ENCODE results near the gene SLC16A12. TPM values are rescaled to one million over a fixed set of nuclear protein-coding genes. Genes with fewer than 3 reads are reported as not detected.

Gene SLC16A12
- total and polyA plus RNA-seq, 2 of the 8 experiments (the other 6 are each of a cell fraction or from before 2014, with no cell fraction given), result 1.6 to 1.9 TPM

DNA sequence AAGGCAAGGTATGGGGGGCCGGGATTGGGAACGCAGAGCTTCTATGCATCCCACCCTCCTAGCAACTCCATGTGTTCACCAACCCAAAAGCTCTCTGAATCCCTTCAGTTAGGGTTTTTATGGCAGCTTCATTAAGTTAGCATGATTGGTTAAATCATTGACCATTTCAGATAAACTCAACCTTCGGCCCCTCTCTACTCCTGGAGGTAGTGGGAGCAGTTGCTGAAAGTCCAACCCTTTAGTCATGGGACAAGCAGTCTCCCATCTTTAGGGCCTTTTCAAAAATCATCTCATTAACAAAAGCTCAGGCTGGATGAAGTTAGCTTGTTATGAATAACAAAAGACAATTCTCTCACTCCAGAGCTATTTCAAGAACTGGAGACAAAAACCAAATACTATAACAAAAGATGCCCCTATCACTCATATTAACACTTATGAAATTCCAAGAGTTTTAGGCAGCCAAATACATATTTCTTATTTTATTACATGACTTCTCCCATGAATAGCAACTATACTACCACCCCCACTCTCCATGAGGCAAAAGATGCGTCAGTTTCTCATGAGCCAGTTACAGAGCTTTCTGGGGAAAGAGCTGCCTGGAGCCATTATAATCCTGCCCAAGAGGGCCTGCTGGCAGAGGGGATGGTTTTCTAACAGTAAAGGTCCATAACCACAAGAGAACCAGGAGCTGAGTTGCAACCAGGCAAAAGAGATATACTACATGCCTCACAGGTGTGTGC lies 44.6 kb downstream of the SLC16A12 start:
- H3K9ac ChIP-seq (replicated peaks in 1 of 4; ENCODE audit: extremely low read depth in 1 of 4, low read depth in 3 of 4, low read length in 3 of 4), result no peak overlapping the region
- H3K4me3 ChIP-seq (ENCODE audit: extremely low read depth in 1 of 4, insufficient read depth in 2 of 4, low read depth in 3 of 4, low read length in 4 of 4), result no peak overlapping the region
- H3K23me2 ChIP-seq (ENCODE audit: low read depth, low read length), result no peaks in the 10 kb centered on the region
- no peak overlapping the region for H3K18ac ChIP-seq (ENCODE audit: extremely low read depth, low read length)
- no peak overlapping the region for H2BK5ac ChIP-seq (ENCODE audit: low read depth, low read length)
- H3K23ac ChIP-seq (ENCODE audit: insufficient read length), result no peak overlapping the region
- no peak overlapping the region for H3K27ac ChIP-seq (ENCODE audit: low read depth, low read length)
- H2BK12ac ChIP-seq (ENCODE audit: low read depth, low read length), result no peak overlapping the region; the same call in 1 of the 2 replicates
- ChIA-PET POLR2A (ENCODE audit: partially characterized antibody) (interaction anchor here (0.6 to 1.7 kb wide), 4 partner anchors 8 to 1224 kb away, joined by 3 to 4 read pairs (median 4); no protein-coding TSS in a partner anchor), CTCF (ENCODE audit: partially characterized antibody) (interaction anchor here (0.7 to 1.7 kb wide), 6 partner anchors 11 to 74 kb away, joined by 3 to 4 read pairs (median 3); no protein-coding TSS in a partner anchor)
- peak; percentile 13 for FAIRE-seq
- no peak overlapping the region for H4K5ac ChIP-seq (ENCODE audit: insufficient read length, low read depth, low read length)
- no peaks in the 10 kb centered on the region for H3K79me2 ChIP-seq (ENCODE audit: control insufficient read depth in 1 of 2, insufficient read depth in 2 of 2, low read length in 2 of 2)
- H3K56ac ChIP-seq (replicated peaks; ENCODE audit: insufficient read length, low read depth, low read length), result no peak overlapping the region
- H2AFZ ChIP-seq (ENCODE audit: low read length), result no peak overlapping the region
- H3K4me1 ChIP-seq (replicated peaks in 1 of 4; ENCODE audit: control insufficient read depth in 3 of 4, insufficient read depth in 4 of 4, low read length in 3 of 4), result peaks cover 0 to 10% (median 1%) of the 10 kb centered on the region in 4 experiments; a peak in 2 of 7 replicates
- no peak overlapping the region for H2BK120ac ChIP-seq (replicated peaks; ENCODE audit: low read depth, low read length)
- H3K36me3 ChIP-seq (ENCODE audit: control insufficient read depth in 2 of 4, insufficient read depth in 4 of 4, low read length in 3 of 4), result no peaks in the 10 kb centered on the region
- no peak overlapping the region for H2BK20ac ChIP-seq (ENCODE audit: low read length)
- DNase-seq (ENCODE audit: low read depth in 1 of 2, low spot score in 2 of 2), result no peak
- no peak overlapping the region for H3K14ac ChIP-seq (ENCODE audit: insufficient read length)
- H4K20me1 ChIP-seq (replicated peaks in 1 of 2; ENCODE audit: control insufficient read depth in 1 of 2, insufficient read depth in 2 of 2, low read length in 2 of 2), result no peaks in the 10 kb centered on the region
- peaks cover 0 to 2% (median 0%) of the 10 kb centered on the region in 4 experiments; a peak in 1 of 7 replicates for H3K27me3 ChIP-seq (replicated peaks in 1 of 4; ENCODE audit: control insufficient read depth in 3 of 4, extremely low read depth in 1 of 4, insufficient read depth in 3 of 4, low read length in 3 of 4)
- no peaks in the 10 kb centered on the region for H3K9me3 ChIP-seq (ENCODE audit: insufficient read depth in 2 of 2, low read depth in 1 of 2, low read length in 1 of 2)
- H3K79me1 ChIP-seq (ENCODE audit: low read depth, low read length), result no peaks in the 10 kb centered on the region
- no peak overlapping the region for H2BK15ac ChIP-seq (ENCODE audit: low read length)
- H3K4me2 ChIP-seq (ENCODE audit: insufficient read depth in 1 of 2, low read depth in 2 of 2, low read length in 2 of 2), result peak overlapping the region in 1 of 2 experiments; percentile 39; a peak in 1 of 4 replicates
- H2AK5ac ChIP-seq (ENCODE audit: low read depth, low read length), result no peak overlapping the region
- 85% methylated on average over 4 of the region's 4 CpGs; no CpG with 5 or more reads in 1 of the 2 experiments for WGBS, 2 experiments (ENCODE audit: extremely low coverage in 1 of 2, insufficient coverage in 1 of 2, insufficient read length in 1 of 2, insufficient replicate concordance in 2 of 2, low coverage in 1 of 2, low lambda C conversion rate in 2 of 2, missing lambda C conversion rate in 1 of 2)
- no peak overlapping the region for H3K4ac ChIP-seq (replicated peaks; ENCODE audit: insufficient read length, low read depth, low read length)
- no peak overlapping the region for H4K8ac ChIP-seq (ENCODE audit: extremely low read depth, insufficient read depth, low read length)
- no peak overlapping the region for H4K91ac ChIP-seq (replicated peaks; ENCODE audit: insufficient read length, low read length)
- TF ChIP-seq KDM5A (IDR thresholded peaks at IDR 0.05; ENCODE audit: low read length) (no peak), CTBP2 (IDR thresholded peaks at IDR 0.05; ENCODE audit: borderline replicate concordance, insufficient read depth, insufficient read length, low read length) (no peak), TEAD4 (IDR thresholded peaks at IDR 0.05; ENCODE audit: low read depth, low read length) (no peak), CBX5 (IDR thresholded peaks at IDR 0.05; ENCODE audit: low read depth, low read length) (no peak), KDM4A (IDR thresholded peaks at IDR 0.05; ENCODE audit: low read depth, low read length, severe bottlenecking) (no peak), TAF1 (IDR thresholded peaks at IDR 0.05; ENCODE audit: low read depth, low read length) (no peak), ZNF274 (IDR thresholded peaks at IDR 0.05; ENCODE audit: borderline replicate concordance, extremely low read depth, low read length) (no peak)

All from H1 (cell line).